K562 (cell line): ENCODE results near the gene MPZL1. TPM values are rescaled to one million over a fixed set of nuclear protein-coding genes. Genes with fewer than 3 reads are reported as not detected.

Experiments used
- CBX2 ChIP-seq: fragments of 200-600 bp; sonication (generic); IDR thresholded peaks from one replicate; pipeline ENCODE4 v1.6.1; 2012; ENCODE audit warnings: mild to moderate bottlenecking, low read length, inconsistent platforms; ENCODE audit not compliant: insufficient read depth, poor library complexity, severe bottlenecking
- CHCHD3 ChIP-seq: fragments of 250-450 bp; sonication (Bioruptor Pico); IDR thresholded peaks from 2 replicates; pipeline ENCODE4 v2.1.2; 2022; ENCODE audit warnings: mild to moderate bottlenecking
- CHD1 ChIP-seq: fragments of 200-600 bp; sonication (generic); IDR thresholded peaks from one replicate; pipeline ENCODE4 v1.6.1; 2012; ENCODE audit warnings: mild to moderate bottlenecking, moderate library complexity, low read length, inconsistent platforms
- CHD4 ChIP-seq: fragments of 200-600 bp; sonication (generic); IDR thresholded peaks from 3 replicates; pipeline ENCODE4 v1.6.1; 2012; ENCODE audit warnings: low read depth, mild to moderate bottlenecking, mixed read lengths, low read length, inconsistent platforms; ENCODE audit not compliant: insufficient read depth, insufficient replicate concordance, poor library complexity, severe bottlenecking
- DACH1 ChIP-seq: fragments of 450-650 bp; IDR thresholded peaks from 2 replicates; pipeline ENCODE4 v1.6.1; 2018; ENCODE audit not compliant: partially characterized antibody
- EP300 ChIP-seq: IDR thresholded peaks from 2 replicates; pipeline ENCODE4 v1.6.1; 2012; ENCODE audit warnings: low read length, improper control_type of control experiment
- GATA2 ChIP-seq: sonication (generic); formaldehyde crosslinking; IDR thresholded peaks from 2 replicates; pipeline ENCODE4 v1.4.0; 2020; ENCODE audit warnings: mild to moderate bottlenecking, missing genetic modification reagents
- HDAC2 ChIP-seq: fragments of 450-650 bp; IDR thresholded peaks from 2 replicates; pipeline ENCODE4 v1.6.1; 2016; ENCODE audit warnings: mild to moderate bottlenecking
- HNRNPLL ChIP-seq: fragments of 200-400 bp; formaldehyde crosslinking; IDR thresholded peaks from 2 replicates; pipeline ENCODE4 v1.6.1; 2017; ENCODE audit warnings: low read length, low read depth, mild to moderate bottlenecking; ENCODE audit not compliant: poor library complexity, severe bottlenecking
- LCOR ChIP-seq: sonication (generic); formaldehyde crosslinking; IDR thresholded peaks from 2 replicates; pipeline ENCODE4 v1.8.0; 2022; ENCODE audit warnings: mild to moderate bottlenecking, missing genetic modification reagents
- LEF1 ChIP-seq: fragments of 450-650 bp; IDR thresholded peaks from 2 replicates; pipeline ENCODE4 v1.6.1; 2016; ENCODE audit warnings: mild to moderate bottlenecking
- SMAD4 ChIP-seq: fragments of 250-450 bp; sonication (Bioruptor Pico); conservative IDR thresholded peaks from 2 replicates; pipeline ENCODE4 v1.8.0; 2021; ENCODE audit warnings: inconsistent platforms, mild to moderate bottlenecking, moderate library complexity
- TAF9B ChIP-seq: fragments of 450-650 bp; IDR thresholded peaks from 2 replicates; pipeline ENCODE4 v1.6.1; 2018; ENCODE audit warnings: mild to moderate bottlenecking; ENCODE audit not compliant: partially characterized antibody
- ZBTB17 ChIP-seq: fragments of 450-650 bp; formaldehyde crosslinking; IDR thresholded peaks from 2 replicates; pipeline ENCODE4 v1.4.0; 2020; ENCODE audit warnings: mild to moderate bottlenecking
- ZNF707 ChIP-seq: fragments of 250-450 bp; sonication (Bioruptor Pico); conservative IDR thresholded peaks from 2 replicates; pipeline ENCODE4 v1.8.0; 2022; ENCODE audit warnings: inconsistent platforms, mild to moderate bottlenecking, moderate library complexity
- polyA plus RNA-seq, 8 experiments: library from polyadenylated mRNA; depleted of rRNA in 4 of 8; stranded (reverse) in 5 of 8; unstranded in 3 of 8; fragments of >200 nt; fragmentation: Nextera tagmentation in 2 of 8; fragmentation: Illumina TruSeq in 1 of 8; extraction: Ambion mirVana in 2 of 8; extraction: Trizol in 1 of 8; gene quantifications; 2 replicates each; pipeline versions ENCODE4 v1.2.1 to v1.2.3, GENCODE V29; 2011 to 2014; ENCODE audit warnings: inconsistent platforms in 1 of 8, missing spikeins in 1 of 8
- total RNA-seq, 7 experiments: library from RNA; depleted of rRNA in 6 of 7; stranded (reverse); fragments of >200 nt in 6 of 7; fragmentation: Illumina TruSeq in 2 of 7; extraction: Trizol in 2 of 7; gene quantifications; 2 replicates each; pipeline versions ENCODE4 v1.2.1 to v1.2.3, GENCODE V29; 2011 to 2021; ENCODE audit warnings: low replicate concordance in 1 of 7
- TF ChIP-seq, protein P1 (sequence below): fragments of 250-450 bp; sonication (Bioruptor Pico); IDR thresholded peaks from 2 replicates; pipeline ENCODE4 v1.8.0; 2022; ENCODE audit warnings: moderate library complexity, mild to moderate bottlenecking, inconsistent platforms
- TF ChIP-seq, protein P2 (sequence below): sonication (generic); formaldehyde crosslinking; IDR thresholded peaks from 2 replicates; pipeline ENCODE4 v1.8.0; 2022; ENCODE audit warnings: mild to moderate bottlenecking, missing genetic modification reagents, borderline replicate concordance
- TF ChIP-seq, protein P3 (sequence below): sonication (generic); formaldehyde crosslinking; IDR thresholded peaks from 2 replicates; pipeline ENCODE4 v1.5.0; 2020; ENCODE audit warnings: missing genetic modification reagents
- TF ChIP-seq, protein P4 (sequence below): fragments of 450-650 bp; formaldehyde crosslinking; IDR thresholded peaks from 2 replicates; pipeline ENCODE4 v1.4.0; 2020; ENCODE audit warnings: mild to moderate bottlenecking
- TF ChIP-seq, protein P5 (sequence below): sonication (generic); formaldehyde crosslinking; IDR thresholded peaks from 2 replicates; pipeline ENCODE4 v1.8.1; 2023; ENCODE audit warnings: mild to moderate bottlenecking, missing genetic modification reagents, moderate library complexity
- TF ChIP-seq, protein P6 (sequence below): fragments of 250-450 bp; sonication (Bioruptor Pico); IDR thresholded peaks from 2 replicates; pipeline ENCODE4 v1.5.0; 2021

MPZL1 gene
- total and polyA plus RNA-seq, 9 of the 15 experiments (the other 6 are each of a cell fraction or from before 2014, with no cell fraction given) = 14.5 to 153 (median 66.5) TPM

DNA sequence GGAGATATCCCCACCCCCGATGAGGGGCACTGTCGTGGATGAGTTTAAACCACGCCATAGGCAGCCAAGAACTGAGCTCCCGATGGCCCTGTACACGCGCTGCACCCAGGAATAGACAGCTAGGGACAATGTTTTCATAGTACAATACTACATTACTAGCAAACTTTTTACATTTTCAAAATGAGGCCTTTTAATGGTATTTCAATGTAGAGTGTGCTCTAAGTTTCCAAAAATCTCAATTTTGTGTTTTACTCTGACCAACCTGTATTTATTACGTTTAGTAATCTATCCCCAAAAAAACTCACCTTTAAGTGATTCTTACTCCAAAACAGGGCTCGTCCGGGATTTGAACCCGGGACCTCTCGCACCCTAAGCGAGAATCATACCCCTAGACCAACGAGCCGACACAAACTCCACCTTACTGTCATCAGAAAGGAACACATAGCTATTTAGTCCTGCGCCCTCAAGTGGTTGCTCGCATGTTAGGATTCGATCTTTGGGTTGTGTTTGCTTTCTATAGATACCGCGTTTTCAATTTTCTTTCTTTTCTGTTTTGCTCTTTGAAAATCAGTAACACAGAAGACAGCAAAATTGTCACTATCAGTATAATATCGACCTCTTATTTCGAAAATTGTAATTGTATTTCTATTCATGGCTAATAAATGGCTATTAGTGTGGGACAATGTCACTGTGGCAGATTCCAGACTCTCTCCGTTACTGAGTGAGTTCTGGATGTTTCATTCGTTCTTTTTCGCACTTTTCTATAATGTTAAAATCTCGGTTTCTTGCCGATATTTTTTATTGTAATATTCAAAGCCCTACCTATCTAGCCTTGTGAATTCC is 6.4 kb upstream of the MPZL1 start (continued):
- TF ChIP-seq CHD1 (peak; percentile 19), HNRNPLL (no peak), LCOR (CRISPR knock-in tag) (peak; percentile 81; the same call in 1 of the 2 replicates), ZBTB17 (CRISPR knock-in tag) (no peak), EP300 (peak; percentile 86), ZNF707 (no peak), LEF1 (peak; percentile 52; the same call in 1 of the 2 replicates), CBX2 (no peak), GATA2 (peak; percentile 29; the same call in 1 of the 2 replicates), CHCHD3 (CRISPR knock-in tag) (no peak), DACH1 (peak; percentile 69), TAF9B (peak; percentile 3), CHD4 (no peak), HDAC2 (peak; percentile 12; the same call in 1 of the 2 replicates), SMAD4 (CRISPR knock-in tag) (peak; percentile 69; the same call in 1 of the 2 replicates)
- TF ChIP-seq, protein P1, sequence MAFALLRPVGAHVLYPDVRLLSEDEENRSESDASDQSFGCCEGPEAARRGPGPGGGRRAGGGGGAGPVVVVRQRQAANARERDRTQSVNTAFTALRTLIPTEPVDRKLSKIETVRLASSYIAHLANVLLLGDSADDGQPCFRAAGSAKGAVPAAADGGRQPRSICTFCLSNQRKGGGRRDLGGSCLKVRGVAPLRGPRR (CRISPR knock-in tag) = 0 out of 2 replicates have a peak, but pooled peaks have one; percentile 8
- TF ChIP-seq, protein P2, sequence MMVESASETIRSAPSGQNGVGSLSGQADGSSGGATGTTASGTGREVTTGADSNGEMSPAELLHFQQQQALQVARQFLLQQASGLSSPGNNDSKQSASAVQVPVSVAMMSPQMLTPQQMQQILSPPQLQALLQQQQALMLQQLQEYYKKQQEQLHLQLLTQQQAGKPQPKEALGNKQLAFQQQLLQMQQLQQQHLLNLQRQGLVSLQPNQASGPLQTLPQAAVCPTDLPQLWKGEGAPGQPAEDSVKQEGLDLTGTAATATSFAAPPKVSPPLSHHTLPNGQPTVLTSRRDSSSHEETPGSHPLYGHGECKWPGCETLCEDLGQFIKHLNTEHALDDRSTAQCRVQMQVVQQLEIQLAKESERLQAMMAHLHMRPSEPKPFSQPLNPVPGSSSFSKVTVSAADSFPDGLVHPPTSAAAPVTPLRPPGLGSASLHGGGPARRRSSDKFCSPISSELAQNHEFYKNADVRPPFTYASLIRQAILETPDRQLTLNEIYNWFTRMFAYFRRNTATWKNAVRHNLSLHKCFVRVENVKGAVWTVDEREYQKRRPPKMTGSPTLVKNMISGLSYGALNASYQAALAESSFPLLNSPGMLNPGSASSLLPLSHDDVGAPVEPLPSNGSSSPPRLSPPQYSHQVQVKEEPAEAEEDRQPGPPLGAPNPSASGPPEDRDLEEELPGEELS (CRISPR knock-in tag) = 0 out of 2 replicates have a peak, but pooled peaks have one; percentile 54
- TF ChIP-seq, protein P3, sequence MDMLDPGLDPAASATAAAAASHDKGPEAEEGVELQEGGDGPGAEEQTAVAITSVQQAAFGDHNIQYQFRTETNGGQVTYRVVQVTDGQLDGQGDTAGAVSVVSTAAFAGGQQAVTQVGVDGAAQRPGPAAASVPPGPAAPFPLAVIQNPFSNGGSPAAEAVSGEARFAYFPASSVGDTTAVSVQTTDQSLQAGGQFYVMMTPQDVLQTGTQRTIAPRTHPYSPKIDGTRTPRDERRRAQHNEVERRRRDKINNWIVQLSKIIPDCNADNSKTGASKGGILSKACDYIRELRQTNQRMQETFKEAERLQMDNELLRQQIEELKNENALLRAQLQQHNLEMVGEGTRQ (CRISPR knock-in tag) = no peak
- TF ChIP-seq, protein P4, sequence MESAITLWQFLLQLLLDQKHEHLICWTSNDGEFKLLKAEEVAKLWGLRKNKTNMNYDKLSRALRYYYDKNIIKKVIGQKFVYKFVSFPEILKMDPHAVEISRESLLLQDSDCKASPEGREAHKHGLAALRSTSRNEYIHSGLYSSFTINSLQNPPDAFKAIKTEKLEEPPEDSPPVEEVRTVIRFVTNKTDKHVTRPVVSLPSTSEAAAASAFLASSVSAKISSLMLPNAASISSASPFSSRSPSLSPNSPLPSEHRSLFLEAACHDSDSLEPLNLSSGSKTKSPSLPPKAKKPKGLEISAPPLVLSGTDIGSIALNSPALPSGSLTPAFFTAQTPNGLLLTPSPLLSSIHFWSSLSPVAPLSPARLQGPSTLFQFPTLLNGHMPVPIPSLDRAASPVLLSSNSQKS (CRISPR knock-in tag) = no peak
- TF ChIP-seq, protein P5, sequence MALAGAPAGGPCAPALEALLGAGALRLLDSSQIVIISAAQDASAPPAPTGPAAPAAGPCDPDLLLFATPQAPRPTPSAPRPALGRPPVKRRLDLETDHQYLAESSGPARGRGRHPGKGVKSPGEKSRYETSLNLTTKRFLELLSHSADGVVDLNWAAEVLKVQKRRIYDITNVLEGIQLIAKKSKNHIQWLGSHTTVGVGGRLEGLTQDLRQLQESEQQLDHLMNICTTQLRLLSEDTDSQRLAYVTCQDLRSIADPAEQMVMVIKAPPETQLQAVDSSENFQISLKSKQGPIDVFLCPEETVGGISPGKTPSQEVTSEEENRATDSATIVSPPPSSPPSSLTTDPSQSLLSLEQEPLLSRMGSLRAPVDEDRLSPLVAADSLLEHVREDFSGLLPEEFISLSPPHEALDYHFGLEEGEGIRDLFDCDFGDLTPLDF (CRISPR knock-in tag) = no peak
- TF ChIP-seq, protein P6, sequence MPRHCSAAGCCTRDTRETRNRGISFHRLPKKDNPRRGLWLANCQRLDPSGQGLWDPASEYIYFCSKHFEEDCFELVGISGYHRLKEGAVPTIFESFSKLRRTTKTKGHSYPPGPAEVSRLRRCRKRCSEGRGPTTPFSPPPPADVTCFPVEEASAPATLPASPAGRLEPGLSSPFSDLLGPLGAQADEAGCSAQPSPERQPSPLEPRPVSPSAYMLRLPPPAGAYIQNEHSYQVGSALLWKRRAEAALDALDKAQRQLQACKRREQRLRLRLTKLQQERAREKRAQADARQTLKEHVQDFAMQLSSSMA = no peak; the same call in 1 of the 2 replicates
